OCI-LY7 (cell line): ENCODE results near the gene AHSG. TPM values are rescaled to one million over a fixed set of nuclear protein-coding genes. Genes with fewer than 3 reads are reported as not detected.

Experiments
- BruUV-seq: library from RNA; stranded (reverse); fragments of 400-500 nt; replicated peaks from 2 replicates; lab custom pipeline; 2021; lab: Mats Ljungman, UMichigan
- CTCF ChIA-PET: fragments of 300-600 bp; sonication (Branson Sonifier 250); formaldehyde crosslinking; loops from one replicate; lab custom pipeline; 2022; ENCODE audit warnings: antibody characterized with exemption; ENCODE audit not compliant: unreplicated experiment; lab: Charles Lee
- POLR2A ChIA-PET: fragments of 300-600 bp; sonication (Branson Sonifier 250); formaldehyde crosslinking; loops from one replicate; lab custom pipeline; 2022; ENCODE audit warnings: antibody characterized with exemption; lab: Charles Lee
- DNase-seq: peaks from one replicate; pipeline ENCODE4 v3.0.0-alpha.2; 2015; ENCODE audit warnings: low spot score
- H2AFZ ChIP-seq: fragments of 200-600 bp; sonication (generic), shearing (Covaris generic); 2 replicates; pipeline ENCODE4 v1.6.1; 2014; ENCODE audit warnings: mild to moderate bottlenecking, antibody characterized with exemption, low read length, moderate library complexity
- H3K27ac ChIP-seq: fragments of 200-600 bp; sonication (generic); 2 replicates; pipeline ENCODE4 v1.5.1; 2014; ENCODE audit warnings: mixed run types, low read depth, mild to moderate bottlenecking, moderate library complexity, low read length, inconsistent platforms; ENCODE audit not compliant: poor library complexity, severe bottlenecking
- H3K36me3 ChIP-seq: fragments of 200-600 bp; sonication (generic); 2 replicates; pipeline ENCODE4 v1.6.1; 2014; ENCODE audit warnings: mild to moderate bottlenecking, antibody characterized with exemption, low read length, moderate library complexity, mixed read lengths; ENCODE audit not compliant: insufficient read depth
- H3K4me1 ChIP-seq: fragments of 200-600 bp; sonication (generic); 2 replicates; pipeline ENCODE4 v1.5.1; 2014; ENCODE audit warnings: mild to moderate bottlenecking, low read length; ENCODE audit not compliant: insufficient read depth, poor library complexity, severe bottlenecking
- H3K4me2 ChIP-seq: fragments of 200-600 bp; sonication (generic); 2 replicates; pipeline ENCODE4 v1.6.1; 2014; ENCODE audit warnings: mild to moderate bottlenecking, low read length
- H3K4me3 ChIP-seq: fragments of 200-600 bp; sonication (generic); 2 replicates; pipeline ENCODE4 v1.5.1; 2014; ENCODE audit warnings: mild to moderate bottlenecking, low read depth, low read length; ENCODE audit not compliant: poor library complexity, severe bottlenecking
- H3K79me2 ChIP-seq: fragments of 200-600 bp; sonication (generic); 2 replicates; pipeline ENCODE4 v1.6.1; 2016; ENCODE audit warnings: low read depth, mild to moderate bottlenecking, low read length, moderate library complexity, mixed read lengths; ENCODE audit not compliant: insufficient read depth
- H3K9me2 ChIP-seq: fragments of 200-600 bp; sonication (generic); 2 replicates; pipeline ENCODE4 v1.6.1; 2016; ENCODE audit warnings: mild to moderate bottlenecking, low read length, mixed read lengths; ENCODE audit not compliant: insufficient read depth
- H3K9me3 ChIP-seq: fragments of 200-600 bp; sonication (generic); 2 replicates; pipeline ENCODE4 v1.6.1; 2014; ENCODE audit warnings: mild to moderate bottlenecking, mixed run types, low read length, mixed read lengths
- H4K20me1 ChIP-seq: fragments of 200-600 bp; sonication (generic); 2 replicates; pipeline ENCODE4 v1.6.1; 2014; ENCODE audit warnings: mild to moderate bottlenecking, antibody characterized with exemption, low read length, moderate library complexity, mixed read lengths; ENCODE audit not compliant: insufficient read depth
- CTCF ChIP-seq: fragments of 200-600 bp; sonication (generic); conservative IDR thresholded peaks from 2 replicates; pipeline ENCODE4 v1.5.1; 2014; ENCODE audit warnings: mild to moderate bottlenecking, antibody characterized with exemption, low read length, moderate library complexity, mixed read lengths
- EZH2phosphoT487 ChIP-seq: fragments of 200-600 bp; sonication (generic); IDR thresholded peaks from 2 replicates; pipeline ENCODE4 v1.6.1; 2018; ENCODE audit warnings: low read depth, borderline replicate concordance, mild to moderate bottlenecking, mixed run types, antibody characterized with exemption, low read length, moderate library complexity, mixed read lengths
- intact Hi-C: fragments of 100-400 bp; cut with micrococcal nuclease; formaldehyde crosslinking; loops from one replicate; pipeline ENCODE4 v1.10.0; 2022; ENCODE audit not compliant: unreplicated experiment
- total RNA-seq, 2 experiments: library from RNA; depleted of rRNA in 1 of 2; stranded (reverse); fragments of >200 nt in 1 of 2; shearing (Covaris generic) in 1 of 2; gene quantifications; 2 replicates each; pipeline ENCODE4 v1.2.3, GENCODE V29; 2014 to 2022

Gene AHSG
- total RNA-seq, 2 experiments from 2014 or later = not detected

DNA sequence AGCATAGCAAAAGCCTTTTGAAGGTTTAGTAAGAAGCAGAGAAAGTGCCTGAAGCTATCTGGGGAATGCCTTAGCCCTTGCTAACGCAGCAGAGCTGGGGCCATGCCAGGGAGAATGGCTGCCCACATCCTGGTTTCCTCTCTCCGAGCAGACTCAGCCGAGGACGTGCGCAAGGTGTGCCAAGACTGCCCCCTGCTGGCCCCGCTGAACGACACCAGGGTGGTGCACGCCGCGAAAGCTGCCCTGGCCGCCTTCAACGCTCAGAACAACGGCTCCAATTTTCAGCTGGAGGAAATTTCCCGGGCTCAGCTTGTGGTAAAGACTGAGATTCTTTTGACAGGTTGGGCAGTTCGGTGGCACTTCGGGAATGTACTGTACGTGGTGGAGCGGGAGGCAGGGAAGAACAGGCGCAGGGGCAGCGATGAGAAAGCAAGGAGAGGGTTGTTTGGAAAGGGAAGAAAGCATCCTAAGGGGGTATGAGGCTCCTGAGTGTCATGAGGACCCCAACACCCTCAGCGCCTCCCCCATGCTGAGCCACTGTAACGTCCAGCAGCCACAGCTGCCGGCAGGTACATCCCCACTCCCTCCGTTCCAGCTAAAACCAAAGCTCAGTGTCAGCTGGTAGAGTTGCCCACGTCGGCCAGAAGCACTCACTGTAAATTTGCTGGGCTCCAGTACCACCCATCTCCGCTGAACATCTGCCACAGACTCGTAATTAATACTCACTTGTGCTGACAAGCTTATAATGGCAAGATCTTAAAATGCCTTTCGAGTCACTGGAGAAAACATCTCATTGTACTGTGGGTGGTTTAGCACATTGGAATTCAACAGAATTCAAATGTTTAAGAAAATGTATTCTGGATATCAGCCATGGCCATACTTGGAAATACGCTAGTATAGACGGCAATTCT, 4.4 kb downstream of the AHSG start:
- intact Hi-C loops = loop anchor here (5.0 kb wide), 2 partner anchors 140 to 550 kb away; no protein-coding TSS in a partner anchor

DNA sequence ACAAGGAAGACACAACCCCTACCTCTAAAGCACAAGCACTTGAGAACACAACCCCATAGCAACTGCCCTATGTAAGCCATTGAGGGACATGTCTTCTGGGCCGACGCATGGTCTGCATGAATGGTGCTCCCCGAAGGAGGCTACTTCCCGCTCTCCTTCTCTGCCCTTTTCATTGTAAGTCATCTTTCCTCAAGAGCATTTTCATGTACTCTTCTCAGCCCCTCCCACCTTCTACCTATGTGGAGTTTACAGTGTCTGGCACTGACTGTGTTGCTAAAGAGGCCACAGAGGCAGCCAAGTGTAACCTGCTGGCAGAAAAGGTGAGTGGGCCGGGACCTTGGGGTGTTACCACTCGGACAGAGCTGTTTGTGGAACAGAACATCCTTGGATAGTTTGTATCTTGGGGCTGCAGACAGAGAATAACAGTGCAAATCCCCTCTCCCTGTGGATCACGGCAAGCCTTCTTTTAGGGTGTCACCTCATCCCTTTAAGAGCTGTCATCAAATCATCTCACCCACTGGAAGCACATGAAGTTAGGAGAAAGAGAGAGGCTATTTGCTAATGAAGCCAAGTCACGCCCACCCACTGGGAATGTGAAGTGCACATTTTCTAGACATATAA, 5.6 kb downstream of the AHSG start:
- Histone ChIP-seq H3K79me2 (no peaks in the 10 kb centered on the region), H3K9me2 (no peaks in the 10 kb centered on the region), H3K4me2 (no peak overlapping the region), H3K27ac (no peak overlapping the region), H3K4me1 (peaks cover 18% of the 10 kb centered on the region), H3K36me3 (no peaks in the 10 kb centered on the region), H2AFZ (no peak overlapping the region), H3K4me3 (no peak overlapping the region), H3K9me3 (no peaks in the 10 kb centered on the region), H4K20me1 (no peaks in the 10 kb centered on the region)
- CTCF ChIA-PET = no interaction called here
- no peak for TF ChIP-seq CTCF
- TF ChIP-seq EZH2phosphoT487 = no peak
- DNase-seq = no peak
- intact Hi-C loops = loop anchor here (5.0 kb wide), 2 partner anchors 139 to 549 kb away; no protein-coding TSS in a partner anchor
- POLR2A ChIA-PET = interaction anchor here (1.0 kb wide), 1 partner anchor 94 kb away, joined by 3 read pairs; no protein-coding TSS in a partner anchor
- BruUV-seq = no TSS peak

More for the DNA sequence above, 4.4 kb downstream of the AHSG start:
- no peak overlapping the region for H3K27ac ChIP-seq
- no peaks in the 10 kb centered on the region for H3K9me3 ChIP-seq
- peaks cover 18% of the 10 kb centered on the region for H3K4me1 ChIP-seq
- peak overlapping the region; percentile 48; the same call in 1 of the 2 replicates for H3K4me2 ChIP-seq
- peak; percentile 77 for DNase-seq
- no peak for TF ChIP-seq EZH2phosphoT487
- peak; percentile 92 for TF ChIP-seq CTCF
- no peaks in the 10 kb centered on the region for H3K36me3 ChIP-seq
- peak overlapping the region; percentile 50 for H2AFZ ChIP-seq
- POLR2A ChIA-PET = interaction anchor here (0.6 to 1.5 kb wide), 7 partner anchors 20 to 178 kb away, joined by 3 to 5 read pairs (median 3); no protein-coding TSS in a partner anchor
- H3K4me3 ChIP-seq = peak overlapping the region; percentile 12
- H3K79me2 ChIP-seq = no peaks in the 10 kb centered on the region
- no TSS peak for BruUV-seq
- no peaks in the 10 kb centered on the region for H4K20me1 ChIP-seq
- H3K9me2 ChIP-seq = no peaks in the 10 kb centered on the region
- CTCF ChIA-PET = interaction anchor here (0.6 to 1.0 kb wide), 4 partner anchors 36 to 205 kb away, joined by 3 to 4 read pairs (median 3); no protein-coding TSS in a partner anchor
